ENCODE results near the gene FLRT1.

DNA sequence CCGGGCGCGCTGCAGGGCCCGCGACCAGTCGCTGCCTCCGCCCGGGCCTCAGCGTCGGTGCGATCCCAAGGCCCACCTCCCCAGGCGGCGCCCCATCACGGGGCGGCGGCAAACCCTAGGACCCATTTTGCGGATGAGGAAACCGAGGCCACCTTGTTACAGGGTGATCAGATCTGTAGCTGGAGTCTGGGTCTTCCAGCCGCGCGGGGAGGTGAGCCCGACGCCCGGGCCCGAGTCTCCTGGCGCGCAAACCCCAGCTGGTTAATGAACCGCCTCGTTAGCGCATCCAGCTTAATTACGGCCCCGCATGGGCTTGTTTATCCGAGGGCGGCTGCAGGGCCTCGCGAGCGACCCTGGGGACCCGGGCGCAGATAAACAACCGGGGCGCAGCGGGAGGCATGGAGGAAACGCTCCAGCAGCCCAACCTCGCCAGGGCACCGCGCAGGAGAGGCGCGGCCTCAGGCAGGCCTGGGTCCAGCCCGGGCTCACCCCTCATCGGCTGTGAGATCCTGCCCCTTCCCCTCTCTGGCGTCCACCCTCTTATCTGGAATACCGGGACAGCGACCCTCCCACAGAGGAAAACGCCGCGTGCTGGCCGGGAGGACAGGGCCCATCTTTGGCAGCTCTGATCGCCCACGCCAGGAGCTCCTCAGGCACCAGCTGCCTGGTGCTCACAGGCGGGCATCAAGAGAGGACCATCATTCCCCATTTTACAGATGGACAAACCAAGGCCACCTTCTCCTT lies 34.8 kb upstream of the FLRT1 start:
- TF ChIP-seq ZNF44 (CRISPR knock-in tag; IDR thresholded peaks at IDR 0.05) (no peak), JUN (CRISPR knock-in tag; IDR thresholded peaks at IDR 0.05) (no peak), CTCF (CRISPR knock-in tag; IDR thresholded peaks at IDR 0.05) (no peak), SMARCC2 (IDR thresholded peaks at IDR 0.05) (no peak), ARNTL (CRISPR knock-in tag; IDR thresholded peaks at IDR 0.05) (no peak), ZNF709 (CRISPR knock-in tag; IDR thresholded peaks at IDR 0.05) (no peak), CENPT (CRISPR knock-in tag; IDR thresholded peaks at IDR 0.05; ENCODE audit: low read depth) (no peak), ATF5 (CRISPR knock-in tag; IDR thresholded peaks at IDR 0.05; ENCODE audit: low read depth) (no peak)
- TF ChIP-seq, protein P1, sequence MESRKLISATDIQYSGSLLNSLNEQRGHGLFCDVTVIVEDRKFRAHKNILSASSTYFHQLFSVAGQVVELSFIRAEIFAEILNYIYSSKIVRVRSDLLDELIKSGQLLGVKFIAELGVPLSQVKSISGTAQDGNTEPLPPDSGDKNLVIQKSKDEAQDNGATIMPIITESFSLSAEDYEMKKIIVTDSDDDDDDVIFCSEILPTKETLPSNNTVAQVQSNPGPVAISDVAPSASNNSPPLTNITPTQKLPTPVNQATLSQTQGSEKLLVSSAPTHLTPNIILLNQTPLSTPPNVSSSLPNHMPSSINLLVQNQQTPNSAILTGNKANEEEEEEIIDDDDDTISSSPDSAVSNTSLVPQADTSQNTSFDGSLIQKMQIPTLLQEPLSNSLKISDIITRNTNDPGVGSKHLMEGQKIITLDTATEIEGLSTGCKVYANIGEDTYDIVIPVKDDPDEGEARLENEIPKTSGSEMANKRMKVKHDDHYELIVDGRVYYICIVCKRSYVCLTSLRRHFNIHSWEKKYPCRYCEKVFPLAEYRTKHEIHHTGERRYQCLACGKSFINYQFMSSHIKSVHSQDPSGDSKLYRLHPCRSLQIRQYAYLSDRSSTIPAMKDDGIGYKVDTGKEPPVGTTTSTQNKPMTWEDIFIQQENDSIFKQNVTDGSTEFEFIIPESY (CRISPR knock-in tag; IDR thresholded peaks at IDR 0.05): no peak
- TF ChIP-seq, protein P2, sequence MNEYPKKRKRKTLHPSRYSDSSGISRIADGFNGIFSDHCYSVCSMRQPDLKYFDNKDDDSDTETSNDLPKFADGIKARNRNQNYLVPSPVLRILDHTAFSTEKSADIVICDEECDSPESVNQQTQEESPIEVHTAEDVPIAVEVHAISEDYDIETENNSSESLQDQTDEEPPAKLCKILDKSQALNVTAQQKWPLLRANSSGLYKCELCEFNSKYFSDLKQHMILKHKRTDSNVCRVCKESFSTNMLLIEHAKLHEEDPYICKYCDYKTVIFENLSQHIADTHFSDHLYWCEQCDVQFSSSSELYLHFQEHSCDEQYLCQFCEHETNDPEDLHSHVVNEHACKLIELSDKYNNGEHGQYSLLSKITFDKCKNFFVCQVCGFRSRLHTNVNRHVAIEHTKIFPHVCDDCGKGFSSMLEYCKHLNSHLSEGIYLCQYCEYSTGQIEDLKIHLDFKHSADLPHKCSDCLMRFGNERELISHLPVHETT (CRISPR knock-in tag; conservative IDR thresholded peaks at IDR 0.05): no peak
